ENCODE results near the gene SLC19A3. TPM values are rescaled to one million over a fixed set of nuclear protein-coding genes. Genes with fewer than 3 reads are reported as not detected.

Gene SLC19A3
- total RNA-seq, 1 donor from 2014 or later, result 0.52 TPM

GRCh38 chr2:227661827-227662226 is 56.0 kb downstream of the SLC19A3 start:
- H3K4me1 Mint-ChIP-seq (ENCODE audit: low read depth), result peaks cover 10% of the 10 kb centered on the region
- no peaks in the 10 kb centered on the region for H3K9me3 Mint-ChIP-seq (ENCODE audit: low read depth)
- DNase-seq (ENCODE audit: low spot score), result no peak
- H3K4me3 Mint-ChIP-seq (ENCODE audit: unreplicated experiment), result no peak overlapping the region
- H3K27ac Mint-ChIP-seq (ENCODE audit: unreplicated experiment), result no peak overlapping the region
- no peak for TF ChIP-seq CTCF (IDR thresholded peaks at IDR 0.05)
- H3K36me3 Mint-ChIP-seq (ENCODE audit: low read depth), result no peaks in the 10 kb centered on the region
- peaks cover 4% of the 10 kb centered on the region for H3K27me3 Mint-ChIP-seq (ENCODE audit: low read depth)

DNA sequence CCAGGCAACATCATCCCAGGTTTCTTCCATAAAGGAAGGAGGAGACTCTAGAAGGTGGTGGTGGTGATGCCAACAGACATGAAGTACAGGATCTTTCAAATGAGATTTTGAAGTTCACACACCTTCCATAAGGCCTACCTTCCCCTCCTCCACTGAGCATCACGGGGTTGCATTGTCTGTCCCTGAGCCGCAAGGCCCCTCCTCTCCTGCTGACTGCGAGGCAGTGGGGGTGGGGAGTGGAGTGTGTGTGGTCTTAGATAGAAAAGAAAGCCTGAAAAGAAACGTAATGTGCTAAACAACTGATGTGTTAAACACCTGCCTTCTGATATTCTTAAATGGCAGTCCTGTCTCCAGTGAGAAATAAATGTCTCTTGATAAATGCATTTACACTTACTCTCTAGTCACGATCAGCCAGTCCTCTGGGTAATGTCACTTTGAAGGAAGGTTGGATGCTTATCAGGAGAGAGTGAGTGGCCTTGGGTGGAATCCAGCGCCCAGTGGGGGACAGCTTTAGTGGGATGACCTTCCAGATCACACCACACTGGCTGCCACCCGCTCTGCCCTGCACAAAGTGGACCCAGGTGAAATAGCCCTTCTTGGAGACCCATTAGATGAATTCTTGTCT is 56.7 kb downstream of the SLC19A3 start:
- Mint-ChIP-seq H3K4me3 (ENCODE audit: unreplicated experiment) (no peak overlapping the region), H3K27ac (ENCODE audit: unreplicated experiment) (no peak overlapping the region), H3K36me3 (ENCODE audit: low read depth) (no peaks in the 10 kb centered on the region), H3K9me3 (ENCODE audit: low read depth) (no peaks in the 10 kb centered on the region), H3K4me1 (ENCODE audit: low read depth) (peaks cover 10% of the 10 kb centered on the region), H3K27me3 (ENCODE audit: low read depth) (peaks cover 4% of the 10 kb centered on the region)
- DNase-seq (ENCODE audit: low spot score), result no peak
- no peak for TF ChIP-seq CTCF (IDR thresholded peaks at IDR 0.05)

- Mint-ChIP-seq H3K9me3 (ENCODE audit: low read depth) (no peaks in the 10 kb centered on the region), H3K4me3 (ENCODE audit: unreplicated experiment) (no peak overlapping the region), H3K36me3 (ENCODE audit: low read depth) (no peaks in the 10 kb centered on the region), H3K27me3 (ENCODE audit: low read depth) (no peaks in the 10 kb centered on the region), H3K4me1 (ENCODE audit: low read depth) (peaks cover 28% of the 10 kb centered on the region), H3K27ac (ENCODE audit: unreplicated experiment) (peak overlapping the region; percentile 70)
- TF ChIP-seq CTCF (IDR thresholded peaks at IDR 0.05), result no peak
- DNase-seq (ENCODE audit: low spot score), result no peak
Measured at GRCh38 chr2:227657199-227657845, 60.5 kb downstream of the SLC19A3 start.

DNA sequence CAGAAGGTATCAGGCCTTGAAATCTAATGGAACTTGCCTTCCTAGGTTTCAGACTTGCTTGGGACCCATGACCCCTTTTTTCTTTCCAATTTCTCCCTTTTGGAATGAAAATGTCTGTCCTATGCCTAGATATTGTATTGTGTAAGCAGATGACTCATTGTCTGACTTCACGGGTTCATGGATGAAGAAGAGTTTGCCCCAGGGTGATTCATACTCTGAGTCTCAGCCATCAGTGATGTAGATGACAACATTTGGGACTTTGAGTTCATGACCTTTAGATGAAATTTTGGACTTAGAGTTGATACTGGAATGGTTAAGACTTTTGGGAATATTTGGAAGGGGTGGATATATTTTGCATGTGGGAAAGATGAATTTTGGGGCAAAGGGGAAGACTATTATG is 62.4 kb downstream of the SLC19A3 start:
- peaks cover 31% of the 10 kb centered on the region for H3K4me1 Mint-ChIP-seq (ENCODE audit: low read depth)
- no peak overlapping the region for H3K27ac Mint-ChIP-seq (ENCODE audit: unreplicated experiment)
- no peaks in the 10 kb centered on the region for H3K9me3 Mint-ChIP-seq (ENCODE audit: low read depth)
- DNase-seq (ENCODE audit: low spot score), result no peak
- H3K27me3 Mint-ChIP-seq (ENCODE audit: low read depth), result no peaks in the 10 kb centered on the region
- no peaks in the 10 kb centered on the region for H3K36me3 Mint-ChIP-seq (ENCODE audit: low read depth)
- no peak overlapping the region for H3K4me3 Mint-ChIP-seq (ENCODE audit: unreplicated experiment)
- no peak for TF ChIP-seq CTCF (IDR thresholded peaks at IDR 0.05)

- Mint-ChIP-seq H3K27ac (ENCODE audit: unreplicated experiment) (peak overlapping the region; percentile 5), H3K4me3 (ENCODE audit: unreplicated experiment) (no peak overlapping the region), H3K36me3 (ENCODE audit: low read depth) (no peaks in the 10 kb centered on the region), H3K9me3 (ENCODE audit: low read depth) (no peaks in the 10 kb centered on the region), H3K27me3 (ENCODE audit: low read depth) (no peaks in the 10 kb centered on the region), H3K4me1 (ENCODE audit: low read depth) (peaks cover 31% of the 10 kb centered on the region)
- no peak for DNase-seq (ENCODE audit: low spot score)
- TF ChIP-seq CTCF (IDR thresholded peaks at IDR 0.05), result no peak
Measured at GRCh38 chr2:227654426-227654825, 63.4 kb downstream of the SLC19A3 start.
